Measurements from ENCODE around the gene COL1A1. TPM values are rescaled to one million over a fixed set of nuclear protein-coding genes. Genes with fewer than 3 reads are reported as not detected.

Gene COL1A1
- total RNA-seq, 1 experiment from 2014 or later, result 104 TPM

GRCh38 chr17:50241431-50241830 is 40.0 kb upstream of the COL1A1 start:
- Histone ChIP-seq H2BK15ac (ENCODE audit: low read depth, low read length) (no peak overlapping the region), H2BK20ac (ENCODE audit: low read depth, low read length, poor library complexity, severe bottlenecking) (no peak overlapping the region), H2AFZ (ENCODE audit: low read length) (no peak overlapping the region), H4K20me1 (ENCODE audit: control insufficient read depth, insufficient read depth, insufficient read length) (no peaks in the 10 kb centered on the region), H3K56ac (ENCODE audit: insufficient read length, low read depth, low read length) (no peak overlapping the region), H3K4ac (ENCODE audit: low read depth, low read length) (no peak overlapping the region), H3K23ac (ENCODE audit: insufficient read length, low read depth, low read length) (no peak overlapping the region), H3K23me2 (ENCODE audit: insufficient read length, low read depth, low read length, poor library complexity, severe bottlenecking) (no peaks in the 10 kb centered on the region), H3K9ac (ENCODE audit: extremely low read depth, insufficient read length, low read length) (no peak overlapping the region), H3K79me2 (ENCODE audit: insufficient read depth, low read length) (no peaks in the 10 kb centered on the region), H3K9me3 (ENCODE audit: control insufficient read depth, low read depth, low read length) (no peaks in the 10 kb centered on the region), H2AK5ac (ENCODE audit: insufficient read length, low read length) (no peak overlapping the region), H2BK12ac (ENCODE audit: insufficient read length, low read depth, low read length) (no peak overlapping the region), H3K4me1 (ENCODE audit: insufficient read depth, low read length) (no peaks in the 10 kb centered on the region), H3K27me3 (ENCODE audit: insufficient read depth, low read length) (no peaks in the 10 kb centered on the region), H3K27ac (ENCODE audit: insufficient read length, low read depth, low read length) (no peak overlapping the region), H3K14ac (ENCODE audit: insufficient read depth, low read length) (no peak overlapping the region), H3K4me2 (ENCODE audit: insufficient read depth, insufficient read length, low read length) (no peak overlapping the region), H3K79me1 (ENCODE audit: insufficient read depth, low read depth, low read length, poor library complexity, severe bottlenecking) (no peaks in the 10 kb centered on the region), H2BK120ac (ENCODE audit: low read depth, low read length, poor library complexity, severe bottlenecking) (no peak overlapping the region), H2BK5ac (ENCODE audit: insufficient read length, low read length) (no peak overlapping the region), H4K5ac (ENCODE audit: insufficient read length, low read depth, low read length) (no peak overlapping the region), H4K91ac (ENCODE audit: insufficient read length, low read depth, low read length) (no peak overlapping the region), H4K8ac (replicated peaks; ENCODE audit: insufficient read length, low read depth, low read length) (no peak overlapping the region), H3T11ph (ENCODE audit: low read length) (no peak overlapping the region), H3K18ac (ENCODE audit: insufficient read length, low read depth, low read length) (no peak overlapping the region)
- no CpG with 5 or more reads among the region's 5 CpGs for WGBS (ENCODE audit: extremely low coverage, insufficient read length, low lambda C conversion rate)
- no peak overlapping the region for H3K4me3 Mint-ChIP-seq
- no peak for DNase-seq
- TF ChIP-seq CTCF (conservative IDR thresholded peaks at IDR 0.05), result no peak
- no peaks in the 10 kb centered on the region for H3K36me3 Mint-ChIP-seq (ENCODE audit: insufficient read depth in 1 of 3, low read depth in 3 of 3)
- no peaks in the 10 kb centered on the region for H3K4me1 Mint-ChIP-seq
- peaks cover 17% of the 10 kb centered on the region for H3K27me3 Mint-ChIP-seq (ENCODE audit: low read depth)
- H3K27ac Mint-ChIP-seq, result no peak overlapping the region
- H3K9me3 Mint-ChIP-seq, result peaks cover 0 to 3% of the 10 kb centered on the region in 2 experiments; a peak in 2 of 5 replicates

All from H9 (cell line).